Neural cell (in vitro differentiated cells): ENCODE results near the gene ARRB1.

ENCODE experiments used
- CTCF ChIP-seq: fragments of 450-650 bp; IDR thresholded peaks from 2 replicates; pipeline ENCODE4 v1.5.1; 2014; ENCODE audit warnings: antibody characterized with exemption, mild to moderate bottlenecking, moderate library complexity; ENCODE audit not compliant: poor library complexity, severe bottlenecking
- EP300 ChIP-seq: fragments of 450-650 bp; conservative IDR thresholded peaks from 2 replicates; pipeline ENCODE4 v1.6.1; 2014; ENCODE audit warnings: antibody characterized with exemption, mild to moderate bottlenecking, moderate library complexity; ENCODE audit not compliant: poor library complexity, severe bottlenecking
- EZH2 ChIP-seq: fragments of 200-600, 300-800 bp; shearing (Covaris generic), sonication (generic); IDR thresholded peaks from 2 replicates; pipeline ENCODE4 v1.6.1; 2014; ENCODE audit warnings: antibody characterized with exemption, low read length, borderline replicate concordance, mild to moderate bottlenecking; ENCODE audit not compliant: insufficient read depth, poor library complexity, severe bottlenecking
- MXI1 ChIP-seq: fragments of 450-650 bp; conservative IDR thresholded peaks from 2 replicates; pipeline ENCODE4 v1.6.1; 2014; ENCODE audit warnings: antibody characterized with exemption, mild to moderate bottlenecking; ENCODE audit not compliant: poor library complexity, severe bottlenecking
- POLR2AphosphoS5 ChIP-seq: IDR thresholded peaks from 2 replicates; pipeline ENCODE4 v1.6.1; 2012
- RAD21 ChIP-seq: fragments of 450-650 bp; conservative IDR thresholded peaks from 2 replicates; pipeline ENCODE4 v1.6.1; 2014; ENCODE audit warnings: antibody characterized with exemption, mild to moderate bottlenecking, moderate library complexity
- REST ChIP-seq: IDR thresholded peaks from 2 replicates; pipeline ENCODE4 v1.6.1; 2012; ENCODE audit warnings: borderline replicate concordance
- SMC3 ChIP-seq: fragments of 450-650 bp; conservative IDR thresholded peaks from 2 replicates; pipeline ENCODE4 v1.6.1; 2014; ENCODE audit warnings: antibody characterized with exemption, mild to moderate bottlenecking, moderate library complexity; ENCODE audit not compliant: poor library complexity
- TAF1 ChIP-seq: IDR thresholded peaks from 2 replicates; pipeline ENCODE4 v1.6.1; 2012; ENCODE audit warnings: low read depth

- TF ChIP-seq CTCF (no peak), TAF1 (no peak), POLR2AphosphoS5 (no peak), EZH2 (no peak), EP300 (no peak), RAD21 (no peak), MXI1 (no peak), SMC3 (no peak), REST (no peak)
Observed at GRCh38 chr11:75245356-75246005, 106.0 kb downstream of the ARRB1 start.
